Measurements from ENCODE around the gene NRAP.

Gene NRAP

GRCh38 chr10:113631684-113632367, 32.0 kb downstream of the NRAP start:
- ATAC-seq (ENCODE audit: insufficient read depth, low read depth) (no peak), DNase-seq (no peak)
- no peaks in the 10 kb centered on the region for H3K36me3 ChIP-seq (ENCODE audit: insufficient read depth, low read length)
- no peak overlapping the region for H3K9ac ChIP-seq (ENCODE audit: low read depth, low read length)
- H3K27ac ChIP-seq (ENCODE audit: low read length) = no peak overlapping the region
- H3K4me1 ChIP-seq (ENCODE audit: insufficient read depth, low read length) = no peaks in the 10 kb centered on the region
- no peaks in the 10 kb centered on the region for H3K79me2 ChIP-seq (ENCODE audit: insufficient read depth, low read length)
- no peaks in the 10 kb centered on the region for H3K27me3 ChIP-seq (ENCODE audit: insufficient read depth, low read length, poor library complexity)
- no peaks in the 10 kb centered on the region for H4K20me1 ChIP-seq (ENCODE audit: insufficient read depth, low read length)
- no peak overlapping the region for H2AFZ ChIP-seq (ENCODE audit: low read depth, low read length)
- no peak overlapping the region for H3K4me2 ChIP-seq (ENCODE audit: insufficient read depth, low read length)
- H3K9me3 ChIP-seq (ENCODE audit: insufficient read depth, low read length, severe bottlenecking) = no peaks in the 10 kb centered on the region
- TF ChIP-seq EZH2 (IDR thresholded peaks at IDR 0.05; ENCODE audit: borderline replicate concordance, low read depth, low read length, severe bottlenecking) (no peak), CTCF (IDR thresholded peaks at IDR 0.05; ENCODE audit: borderline replicate concordance, extremely low read depth, low read length, poor library complexity, severe bottlenecking) (no peak)
- no peak overlapping the region for H3K4me3 ChIP-seq (ENCODE audit: low read depth in 1 of 2, low read length in 2 of 2)

- Histone ChIP-seq H3K9me3 (ENCODE audit: insufficient read depth, low read length, severe bottlenecking) (no peaks in the 10 kb centered on the region), H3K79me2 (ENCODE audit: insufficient read depth, low read length) (no peaks in the 10 kb centered on the region), H4K20me1 (ENCODE audit: insufficient read depth, low read length) (no peaks in the 10 kb centered on the region), H3K4me2 (ENCODE audit: insufficient read depth, low read length) (no peak overlapping the region), H3K9ac (ENCODE audit: low read depth, low read length) (no peak overlapping the region), H3K4me3 (ENCODE audit: low read depth in 1 of 2, low read length in 2 of 2) (no peak overlapping the region), H2AFZ (ENCODE audit: low read depth, low read length) (no peak overlapping the region), H3K4me1 (ENCODE audit: insufficient read depth, low read length) (no peaks in the 10 kb centered on the region), H3K27me3 (ENCODE audit: insufficient read depth, low read length, poor library complexity) (no peaks in the 10 kb centered on the region), H3K27ac (ENCODE audit: low read length) (no peak overlapping the region), H3K36me3 (ENCODE audit: insufficient read depth, low read length) (no peaks in the 10 kb centered on the region)
- ATAC-seq (ENCODE audit: insufficient read depth, low read depth) (no peak), DNase-seq (no peak)
- TF ChIP-seq CTCF (IDR thresholded peaks at IDR 0.05; ENCODE audit: borderline replicate concordance, extremely low read depth, low read length, poor library complexity, severe bottlenecking) = no peak
- no peak for TF ChIP-seq EZH2 (IDR thresholded peaks at IDR 0.05; ENCODE audit: borderline replicate concordance, low read depth, low read length, severe bottlenecking)
Measured at GRCh38 chr10:113630929-113631533, 32.8 kb downstream of the NRAP start.

- no peak overlapping the region for H3K4me2 ChIP-seq (ENCODE audit: insufficient read depth, low read length)
- H2AFZ ChIP-seq (ENCODE audit: low read depth, low read length) = no peak overlapping the region
- H3K79me2 ChIP-seq (ENCODE audit: insufficient read depth, low read length) = no peaks in the 10 kb centered on the region
- no peak overlapping the region for H3K4me3 ChIP-seq (ENCODE audit: low read depth in 1 of 2, low read length in 2 of 2)
- H3K9ac ChIP-seq (ENCODE audit: low read depth, low read length) = no peak overlapping the region
- no peak overlapping the region for H3K27ac ChIP-seq (ENCODE audit: low read length)
- H3K9me3 ChIP-seq (ENCODE audit: insufficient read depth, low read length, severe bottlenecking) = no peaks in the 10 kb centered on the region
- TF ChIP-seq CTCF (IDR thresholded peaks at IDR 0.05; ENCODE audit: borderline replicate concordance, extremely low read depth, low read length, poor library complexity, severe bottlenecking) (no peak), EZH2 (IDR thresholded peaks at IDR 0.05; ENCODE audit: borderline replicate concordance, low read depth, low read length, severe bottlenecking) (no peak)
- DNase-seq (no peak), ATAC-seq (ENCODE audit: insufficient read depth, low read depth) (no peak)
- no peaks in the 10 kb centered on the region for H4K20me1 ChIP-seq (ENCODE audit: insufficient read depth, low read length)
- no peaks in the 10 kb centered on the region for H3K36me3 ChIP-seq (ENCODE audit: insufficient read depth, low read length)
- H3K27me3 ChIP-seq (ENCODE audit: insufficient read depth, low read length, poor library complexity) = peaks cover 2% of the 10 kb centered on the region
- H3K4me1 ChIP-seq (ENCODE audit: insufficient read depth, low read length) = no peaks in the 10 kb centered on the region
Measured at GRCh38 chr10:113628607-113629153, 35.2 kb downstream of the NRAP start.

Measured in DND-41 (cell line).